ENCODE measurements around the gene ANKS6.

- TF ChIP-seq CTCF (IDR thresholded peaks at IDR 0.05) (no peak), EP300 (IDR thresholded peaks at IDR 0.05; ENCODE audit: low read depth) (no peak), POLR2AphosphoS5 (IDR thresholded peaks at IDR 0.05) (no peak)
Observed at GRCh38 chr9:98728500-98728899, 67.9 kb downstream of the ANKS6 start.

Data from transverse colon (tissue), 4 donors.